Loucy (cell line): ENCODE data around the gene USH1C.

ENCODE experiments used
- EZH2phosphoT487 ChIP-seq: fragments of 200-600 bp; IDR thresholded peaks from 2 replicates; pipeline ENCODE4 v1.6.1; 2018; ENCODE audit warnings: antibody characterized with exemption, mild to moderate bottlenecking, moderate library complexity, borderline replicate concordance
- TF ChIP-seq, protein P1 (sequence below): fragments of 200-600 bp; sonication (generic); conservative IDR thresholded peaks from 2 replicates; pipeline ENCODE4 v1.5.1; 2014; ENCODE audit warnings: mild to moderate bottlenecking, antibody characterized with exemption, low read length

DNA sequence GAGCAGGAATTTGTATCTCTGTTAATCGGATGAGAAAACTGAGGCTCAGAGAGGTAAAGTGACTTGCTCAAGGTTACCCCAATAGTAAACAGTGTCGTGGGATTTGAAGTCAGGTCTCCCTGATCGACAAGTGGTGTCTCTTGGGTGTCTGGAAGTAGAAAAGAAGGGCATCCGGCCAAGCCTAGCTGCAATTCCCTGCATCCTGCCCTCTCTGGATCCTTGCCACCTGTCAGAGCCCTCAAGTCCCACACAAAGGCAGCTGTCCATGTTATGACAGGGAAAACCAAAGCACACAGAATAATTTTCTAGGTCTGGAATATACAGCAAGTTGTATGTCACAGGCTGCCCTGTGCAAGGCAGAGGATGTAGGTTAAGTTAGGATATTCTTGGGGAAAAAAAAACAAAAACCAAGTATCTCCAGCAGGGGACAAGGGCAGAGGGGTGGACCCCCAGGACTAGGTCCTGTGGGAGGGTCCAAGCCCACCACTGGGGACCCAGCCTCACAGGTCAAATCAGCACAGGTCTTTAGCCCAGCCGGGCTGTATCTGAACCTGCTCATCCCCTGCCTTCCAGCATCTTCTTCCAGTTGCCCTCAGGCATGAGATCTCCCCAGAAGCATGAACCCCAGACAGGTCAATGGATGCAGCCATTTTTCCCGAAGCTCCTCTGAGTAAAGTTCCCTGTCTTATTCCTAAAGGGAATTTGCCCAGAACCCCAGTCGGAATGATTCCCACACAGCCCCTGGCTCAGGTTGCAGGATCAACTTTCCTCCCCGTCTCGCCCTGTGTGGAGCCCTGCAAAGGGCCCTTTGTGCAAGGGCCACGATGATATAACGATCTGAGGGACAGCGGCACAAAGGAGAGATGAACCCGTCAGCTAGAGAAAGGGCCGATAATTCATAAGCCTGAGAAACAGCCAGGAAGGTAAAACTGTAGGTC lies 15.0 kb downstream of the USH1C start:
- TF ChIP-seq, protein P1, sequence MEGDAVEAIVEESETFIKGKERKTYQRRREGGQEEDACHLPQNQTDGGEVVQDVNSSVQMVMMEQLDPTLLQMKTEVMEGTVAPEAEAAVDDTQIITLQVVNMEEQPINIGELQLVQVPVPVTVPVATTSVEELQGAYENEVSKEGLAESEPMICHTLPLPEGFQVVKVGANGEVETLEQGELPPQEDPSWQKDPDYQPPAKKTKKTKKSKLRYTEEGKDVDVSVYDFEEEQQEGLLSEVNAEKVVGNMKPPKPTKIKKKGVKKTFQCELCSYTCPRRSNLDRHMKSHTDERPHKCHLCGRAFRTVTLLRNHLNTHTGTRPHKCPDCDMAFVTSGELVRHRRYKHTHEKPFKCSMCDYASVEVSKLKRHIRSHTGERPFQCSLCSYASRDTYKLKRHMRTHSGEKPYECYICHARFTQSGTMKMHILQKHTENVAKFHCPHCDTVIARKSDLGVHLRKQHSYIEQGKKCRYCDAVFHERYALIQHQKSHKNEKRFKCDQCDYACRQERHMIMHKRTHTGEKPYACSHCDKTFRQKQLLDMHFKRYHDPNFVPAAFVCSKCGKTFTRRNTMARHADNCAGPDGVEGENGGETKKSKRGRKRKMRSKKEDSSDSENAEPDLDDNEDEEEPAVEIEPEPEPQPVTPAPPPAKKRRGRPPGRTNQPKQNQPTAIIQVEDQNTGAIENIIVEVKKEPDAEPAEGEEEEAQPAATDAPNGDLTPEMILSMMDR: no peak
- TF ChIP-seq EZH2phosphoT487: no peak
